Breast epithelium (tissue), 3 donors: ENCODE results near the gene PIGM.

Experiments
- CTCF ChIP-seq, 3 donors: fragments of 450-650 bp; IDR thresholded peaks; one replicate each; pipeline ENCODE4 v1.5.1; 2016 to 2017; ENCODE audit warnings: antibody characterized with exemption in 3 of 3, mild to moderate bottlenecking in 3 of 3, moderate library complexity in 3 of 3
- POLR2A ChIP-seq: fragments of 450-650 bp; IDR thresholded peaks from one replicate; pipeline ENCODE4 v1.6.1; 2016; ENCODE audit warnings: antibody characterized with exemption, mild to moderate bottlenecking, moderate library complexity
- POLR2AphosphoS5 ChIP-seq, 3 donors: sonication (generic); formaldehyde crosslinking; IDR thresholded peaks; one replicate each; pipeline ENCODE4 v1.6.1; 2017; ENCODE audit warnings: antibody characterized with exemption in 3 of 3

DNA sequence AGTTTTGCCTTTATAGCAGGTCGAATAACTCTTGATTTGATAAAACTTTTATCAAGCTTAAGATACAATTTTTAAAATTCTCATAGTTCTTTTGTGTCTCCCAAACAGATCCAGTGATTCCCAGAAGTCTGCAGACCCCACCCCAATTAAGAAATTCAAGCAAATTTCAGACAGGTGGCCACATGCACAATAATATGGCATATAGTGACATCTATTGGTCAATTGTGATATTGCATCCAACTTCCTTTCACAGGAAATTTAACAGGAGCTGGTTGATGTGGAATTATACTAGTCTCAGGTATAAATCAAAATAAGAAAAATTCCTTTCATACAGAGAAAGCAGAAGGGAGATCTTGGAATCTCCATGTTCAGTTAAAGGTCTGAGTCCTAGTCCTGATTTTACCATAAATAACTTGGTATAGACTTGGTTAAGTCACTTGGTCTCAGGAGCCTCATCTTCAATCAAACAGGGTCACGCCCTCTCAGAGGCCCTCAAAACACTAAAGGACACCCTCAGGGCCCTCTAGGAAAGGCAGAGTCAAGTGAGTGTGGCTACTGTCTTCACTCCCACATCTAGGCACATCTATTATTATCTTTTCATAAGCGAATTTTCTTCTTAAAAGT is 24.1 kb downstream of the PIGM start:
- no peak for TF ChIP-seq POLR2A
- peak; percentile 68 to 82 (median 75) for TF ChIP-seq CTCF (IDR thresholded peaks at IDR 0.05)
- TF ChIP-seq POLR2AphosphoS5 (IDR thresholded peaks at IDR 0.05) = no peak
